ENCODE measurements around the gene PSMB1.
"Not testable (repeated sequence)": the region's sequence is repeated elsewhere in the genome, so short reads cannot be mapped to it uniquely, and the experiment has no call there.

Gene PSMB1

DNA sequence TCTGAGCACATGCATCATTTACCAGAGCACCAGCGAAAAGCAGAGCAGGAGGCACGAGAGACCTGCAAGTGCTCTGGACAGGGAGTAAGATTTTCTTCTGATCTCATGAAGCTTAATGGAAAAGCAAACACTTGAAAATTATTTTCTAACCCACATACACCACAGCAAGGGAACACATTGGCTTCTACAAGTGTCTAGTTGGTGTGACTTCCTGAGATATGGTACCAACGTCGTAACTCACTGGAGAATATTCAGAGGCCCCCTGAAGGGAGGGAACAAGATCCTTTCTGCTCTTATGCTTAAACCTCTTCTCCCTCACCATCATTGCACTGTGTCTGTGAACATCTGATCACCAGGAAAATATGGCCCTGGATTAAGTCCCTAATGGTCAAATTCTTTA lies 48.6 kb downstream of the PSMB1 start:
- no peak for DNase-seq

DNA sequence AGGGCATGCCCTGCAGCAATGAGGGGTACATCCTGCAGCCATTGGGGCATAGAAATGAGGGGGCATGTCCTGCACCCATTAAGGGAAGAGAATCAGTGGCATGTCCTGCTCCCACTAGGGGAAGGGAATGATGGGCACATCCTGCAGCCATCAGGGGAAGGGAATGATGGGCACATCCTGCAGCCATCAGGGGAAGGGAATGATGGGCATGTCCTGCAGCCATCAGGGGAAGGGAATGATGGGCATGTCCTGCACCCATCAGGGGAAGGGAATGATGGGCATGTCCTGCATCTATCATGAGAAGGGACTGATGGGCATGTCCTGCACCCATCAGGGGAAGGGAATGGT lies 49.7 kb downstream of the PSMB1 start:
- no peak for DNase-seq

DNA sequence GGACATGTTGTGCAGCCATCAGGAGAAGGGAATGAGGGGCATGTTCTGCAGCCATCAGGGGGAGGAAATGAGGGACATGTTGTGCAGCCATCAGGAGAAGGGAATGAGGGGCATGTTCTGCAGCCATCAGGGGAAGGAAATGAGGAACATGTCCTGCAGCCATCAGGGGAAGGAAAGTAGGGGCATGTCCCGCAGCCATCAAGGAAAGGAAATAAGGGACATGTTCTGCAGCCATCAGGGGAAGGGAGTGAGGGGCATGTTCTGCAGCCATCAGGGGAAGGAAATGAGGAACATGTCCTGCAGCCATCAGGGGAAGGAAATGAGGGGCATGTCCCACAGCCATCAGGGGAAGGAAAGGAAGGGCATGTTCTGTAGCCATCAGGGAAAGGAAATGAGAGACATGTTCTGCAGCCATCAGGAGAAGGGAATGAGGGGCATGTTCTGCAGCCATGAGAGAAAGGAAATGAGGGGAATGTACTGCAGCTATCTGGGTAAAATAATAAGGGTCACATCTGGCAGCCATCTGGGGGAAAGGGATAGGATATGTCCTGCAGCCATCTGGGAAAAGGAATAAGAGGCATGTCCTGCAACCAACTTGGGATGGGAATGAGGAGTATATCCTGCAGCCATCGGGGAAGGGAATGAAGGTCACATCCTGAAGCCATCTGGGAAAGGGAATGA lies 50.2 kb downstream of the PSMB1 start:
- not testable (repeated sequence) for DNase-seq

DNA sequence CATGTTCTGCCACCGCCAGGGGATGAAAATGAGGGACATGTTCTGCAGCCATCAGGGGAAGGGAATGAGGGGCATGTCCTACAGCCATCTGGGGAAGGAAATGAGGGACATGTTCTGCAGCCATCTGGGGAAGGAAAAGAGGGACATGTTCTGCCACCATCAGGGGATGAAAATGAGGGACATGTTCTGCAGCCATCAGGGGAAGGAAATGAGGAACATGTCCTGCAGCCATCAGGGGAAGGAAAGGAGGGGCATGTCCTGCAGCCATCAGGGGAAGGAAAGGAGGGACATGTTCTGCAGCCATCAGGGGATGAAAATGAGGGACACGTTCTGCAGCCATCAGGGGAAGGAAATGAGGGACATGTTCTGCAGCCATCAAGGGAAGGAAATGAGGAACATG lies 50.8 kb downstream of the PSMB1 start:
- not testable (repeated sequence) for DNase-seq

DNA sequence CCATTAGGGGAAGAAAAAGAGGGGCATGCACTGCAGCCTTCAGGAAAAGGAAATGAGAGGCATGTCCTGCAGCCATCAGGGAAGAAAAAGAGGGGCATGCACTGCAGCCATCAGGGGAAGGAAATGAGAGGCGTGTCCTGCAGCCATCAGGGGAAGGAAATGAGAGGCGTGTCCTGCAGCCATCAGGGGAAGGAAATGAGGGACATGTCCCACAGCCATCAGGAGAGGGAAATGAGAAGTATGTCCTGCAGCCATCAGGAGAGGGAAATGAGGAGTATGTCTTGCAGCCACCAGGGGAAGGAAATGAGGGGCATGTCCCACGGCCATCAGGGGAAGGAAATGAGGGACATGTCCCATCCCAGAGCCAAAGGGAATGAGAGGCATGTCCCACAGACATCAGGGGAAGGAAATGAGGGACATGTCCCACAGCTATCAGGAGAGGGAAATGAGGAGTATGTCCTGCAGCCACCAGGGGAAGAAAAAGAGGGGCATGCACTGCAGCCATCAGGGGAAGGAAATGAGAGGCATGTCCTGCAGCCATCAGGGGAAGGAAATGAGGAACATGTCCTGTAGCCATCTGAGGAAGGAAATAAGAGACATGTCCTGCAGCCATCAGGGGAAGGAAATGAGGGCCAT lies 52.0 kb downstream of the PSMB1 start:
- DNase-seq: no peak

DNA sequence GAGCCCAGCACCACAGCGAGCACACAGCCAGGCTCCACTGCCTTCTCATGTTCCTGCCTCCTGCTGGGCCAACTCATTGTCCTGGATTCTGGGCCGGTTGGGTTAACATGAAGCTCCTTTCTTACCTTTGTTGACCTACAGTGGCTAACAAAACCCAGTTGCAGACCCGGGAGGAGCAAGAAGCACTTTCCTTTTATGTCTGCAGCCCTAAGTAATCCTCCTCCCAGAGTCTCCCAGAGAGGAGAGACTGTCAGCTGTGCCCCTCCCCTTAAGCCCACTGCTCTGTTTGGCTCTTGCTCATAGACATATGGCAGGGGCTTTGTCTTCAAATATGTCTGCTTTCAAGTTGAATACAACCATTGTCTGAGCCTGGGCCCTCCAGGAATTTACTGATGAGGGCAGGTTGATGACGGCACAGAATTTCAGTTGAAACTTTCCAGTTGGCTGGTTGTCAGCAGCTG lies 55.2 kb downstream of the PSMB1 start:
- DNase-seq: no peak

DNA sequence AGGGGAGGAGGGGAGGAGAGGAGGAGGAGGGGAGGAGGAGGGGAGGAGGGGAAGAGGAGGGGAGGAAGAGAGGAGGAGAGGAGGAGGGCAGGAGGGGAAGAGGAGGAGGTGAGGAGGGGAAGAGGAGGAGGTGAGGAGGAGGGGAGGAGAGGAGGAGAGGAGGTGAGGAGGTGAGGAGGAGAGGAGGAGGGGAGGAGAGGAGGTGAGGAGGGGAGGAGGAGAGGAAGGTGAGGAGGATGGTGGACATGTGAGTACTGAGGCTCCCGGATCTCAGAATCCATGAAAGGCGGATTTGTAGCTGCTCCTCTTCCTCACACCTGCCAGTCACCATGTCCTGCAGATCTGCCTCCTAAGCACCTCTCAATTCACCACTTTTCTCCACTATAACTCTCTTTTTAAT lies 59.8 kb downstream of the PSMB1 start:
- no peak for DNase-seq

DNA sequence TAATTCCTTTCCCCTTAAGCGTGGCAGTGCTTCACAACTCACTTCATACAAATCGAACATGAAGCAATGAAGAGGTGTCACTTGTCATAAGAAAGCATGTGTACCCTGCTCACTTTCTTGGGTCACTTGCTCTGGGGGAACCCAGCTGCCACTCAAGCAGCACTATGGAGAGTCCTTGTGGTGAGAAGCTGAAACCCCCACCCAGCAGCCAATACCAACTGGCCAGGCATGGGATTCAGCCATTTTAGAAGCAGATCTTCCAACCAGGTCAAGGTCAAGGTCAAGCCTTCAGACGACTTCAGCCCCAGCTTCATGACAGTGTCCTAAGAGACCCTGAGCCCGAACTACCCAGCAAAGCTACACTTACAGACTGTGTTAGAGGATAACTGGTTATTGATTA lies 62.8 kb downstream of the PSMB1 start:
- no peak for DNase-seq

DNA sequence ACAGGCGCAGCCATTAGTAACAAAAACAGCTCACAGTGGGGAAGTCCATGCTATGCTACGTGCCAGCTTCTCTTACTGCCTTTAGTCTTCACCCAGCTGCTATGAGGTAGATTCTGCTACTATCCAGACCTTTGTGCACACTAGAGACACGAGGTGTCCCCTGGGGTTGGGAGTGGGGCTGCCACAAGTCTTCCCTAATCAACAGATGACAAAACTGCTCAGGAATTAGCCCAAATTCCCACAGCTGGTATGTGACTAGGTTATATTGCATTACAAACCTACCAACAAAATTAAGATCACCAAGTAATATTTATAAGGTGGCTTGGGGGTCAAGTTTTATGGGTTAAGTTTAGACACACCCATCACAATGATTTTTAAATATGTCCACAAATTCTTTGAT lies 63.3 kb downstream of the PSMB1 start:
- DNase-seq: no peak

DNA sequence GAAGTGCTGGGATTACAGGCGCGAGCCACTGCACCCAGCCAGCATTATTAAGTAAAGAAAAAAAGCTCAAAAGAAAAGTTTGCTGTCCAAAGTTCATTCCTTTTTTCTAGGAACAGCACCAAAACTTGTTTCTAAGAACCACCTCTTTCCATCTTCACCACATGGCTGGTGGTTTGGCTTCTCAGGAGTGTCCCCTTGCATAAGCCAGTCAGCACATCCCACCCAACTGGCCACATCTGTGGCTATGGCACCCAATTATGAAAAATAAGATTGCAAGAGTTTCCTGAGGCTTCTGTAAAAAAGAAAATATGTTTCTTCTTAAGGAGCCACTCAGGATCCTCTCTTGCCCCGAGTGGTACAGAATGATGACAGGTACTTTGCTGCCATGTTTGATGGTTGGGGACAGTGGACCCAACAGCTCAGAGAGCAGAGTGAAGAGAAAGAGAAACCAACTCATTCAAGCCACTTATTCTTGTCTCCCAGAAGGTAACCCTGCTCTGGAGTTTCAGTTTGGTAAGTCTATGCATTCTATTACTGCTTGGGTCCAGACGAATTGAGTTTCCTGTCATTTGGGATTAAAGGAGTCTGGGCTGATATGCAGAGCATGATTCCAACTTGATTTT lies 65.3 kb downstream of the PSMB1 start:
- no peak for DNase-seq

DNA sequence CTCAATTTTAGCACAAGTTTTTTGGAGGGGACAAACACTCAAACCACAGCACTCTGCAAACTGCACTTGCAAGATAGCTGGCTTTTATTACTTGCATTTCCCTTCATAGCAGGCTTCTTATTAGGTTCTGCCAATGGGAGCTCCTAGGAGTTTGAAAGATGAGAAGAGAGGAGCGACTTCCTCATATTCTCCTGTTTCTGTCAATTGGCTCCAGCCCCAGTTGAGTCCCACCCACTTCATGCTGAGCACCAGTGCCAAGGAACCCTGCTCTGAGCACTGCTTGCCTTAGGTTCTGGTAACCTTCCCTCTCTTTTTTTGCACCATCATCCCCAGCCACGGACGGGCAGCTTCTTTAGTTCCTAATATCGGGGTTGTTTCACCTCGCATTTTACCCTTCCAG lies 67.9 kb downstream of the PSMB1 start:
- no peak for DNase-seq

All from anterior cingulate cortex (tissue), 58 donors.